Smooth muscle cell (in vitro differentiated cells): Measurements from ENCODE around the gene OR2AE1. TPM values are rescaled to one million over a fixed set of nuclear protein-coding genes. Genes with fewer than 3 reads are reported as not detected.
"Not testable (repeated sequence)": the region's sequence is repeated elsewhere in the genome, so short reads cannot be mapped to it uniquely, and the experiment has no call there.

Experiments used
- DNase-seq: peaks from one replicate; lab custom pipeline; 2025; ENCODE audit not compliant: unreplicated experiment; lab: John Stamatoyannopoulos, UW
- H2AFZ ChIP-seq: fragments of 200-600 bp; sonication (generic); 2 replicates; pipeline ENCODE4 v1.6.0; 2016; ENCODE audit warnings: antibody characterized with exemption, low read depth, mild to moderate bottlenecking
- H3F3A ChIP-seq: fragments of 200-600 bp; sonication (generic); 2 replicates; pipeline ENCODE4 v1.6.0; 2017; ENCODE audit warnings: antibody characterized with exemption, low read depth
- H3K27ac ChIP-seq: fragments of 200-600 bp; sonication (generic); 2 replicates; pipeline ENCODE4 v1.5.1; 2016; ENCODE audit warnings: low read depth, mild to moderate bottlenecking
- H3K27me3 ChIP-seq: fragments of 200-600 bp; sonication (generic); 2 replicates; pipeline ENCODE4 v1.6.1; 2016; ENCODE audit warnings: low read depth, mild to moderate bottlenecking
- H3K36me3 ChIP-seq: fragments of 200-600 bp; sonication (generic); 2 replicates; pipeline ENCODE4 v1.5.1; 2016; ENCODE audit warnings: low read depth
- H3K4me1 ChIP-seq: fragments of 200-600 bp; sonication (generic); 2 replicates; pipeline ENCODE4 v1.5.1; 2016; ENCODE audit warnings: low read depth
- H3K4me2 ChIP-seq: fragments of 200-600 bp; sonication (generic); 2 replicates; pipeline ENCODE4 v1.6.0; 2016; ENCODE audit warnings: mild to moderate bottlenecking
- H3K4me3 ChIP-seq: fragments of 200-600 bp; sonication (generic); 2 replicates; pipeline ENCODE4 v1.5.1; 2016; ENCODE audit warnings: mild to moderate bottlenecking
- H3K79me2 ChIP-seq: fragments of 200-600 bp; sonication (generic); 2 replicates; pipeline ENCODE4 v1.6.0; 2016; ENCODE audit warnings: low read depth, mild to moderate bottlenecking
- H3K9ac ChIP-seq: fragments of 200-600 bp; sonication (generic); 2 replicates; pipeline ENCODE4 v1.6.0; 2016; ENCODE audit warnings: low read depth
- H3K9me3 ChIP-seq: fragments of 200-600 bp; sonication (generic); replicated peaks from 2 replicates; pipeline ENCODE4 v1.5.1; 2016; ENCODE audit warnings: low read depth
- H4K20me1 ChIP-seq: fragments of 200-600 bp; sonication (generic); 2 replicates; pipeline ENCODE4 v1.6.0; 2016; ENCODE audit warnings: low read depth
- WGBS: methylation state at CpG from one replicate; pipeline ENCODE4 v1.1.7; 2016; ENCODE audit warnings: low lambda C conversion rate; 5-methylcytosine and 5-hydroxymethylcytosine counted together
- polyA plus RNA-seq: library from polyadenylated mRNA; unstranded; fragments of >200 nt; fragmentation: Nextera tagmentation; extraction: Ambion mirVana; gene quantifications from 2 replicates; pipeline ENCODE4 v1.2.1, GENCODE V29; 2016
- total RNA-seq: library from RNA; depleted of rRNA; stranded (reverse); fragments of >200 nt; gene quantifications from 2 replicates; pipeline ENCODE4 v1.2.3, GENCODE V29; 2014
- TF ChIP-seq, protein P1 (sequence below): fragments of 200-600 bp; sonication (generic); IDR thresholded peaks from 2 replicates; pipeline ENCODE4 v1.5.1; 2017; ENCODE audit warnings: borderline replicate concordance, mild to moderate bottlenecking, antibody characterized with exemption; ENCODE audit not compliant: insufficient read depth, poor library complexity, severe bottlenecking

Gene OR2AE1
- total and polyA plus RNA-seq, 2 experiments from 2014 or later, result not detected

DNA sequence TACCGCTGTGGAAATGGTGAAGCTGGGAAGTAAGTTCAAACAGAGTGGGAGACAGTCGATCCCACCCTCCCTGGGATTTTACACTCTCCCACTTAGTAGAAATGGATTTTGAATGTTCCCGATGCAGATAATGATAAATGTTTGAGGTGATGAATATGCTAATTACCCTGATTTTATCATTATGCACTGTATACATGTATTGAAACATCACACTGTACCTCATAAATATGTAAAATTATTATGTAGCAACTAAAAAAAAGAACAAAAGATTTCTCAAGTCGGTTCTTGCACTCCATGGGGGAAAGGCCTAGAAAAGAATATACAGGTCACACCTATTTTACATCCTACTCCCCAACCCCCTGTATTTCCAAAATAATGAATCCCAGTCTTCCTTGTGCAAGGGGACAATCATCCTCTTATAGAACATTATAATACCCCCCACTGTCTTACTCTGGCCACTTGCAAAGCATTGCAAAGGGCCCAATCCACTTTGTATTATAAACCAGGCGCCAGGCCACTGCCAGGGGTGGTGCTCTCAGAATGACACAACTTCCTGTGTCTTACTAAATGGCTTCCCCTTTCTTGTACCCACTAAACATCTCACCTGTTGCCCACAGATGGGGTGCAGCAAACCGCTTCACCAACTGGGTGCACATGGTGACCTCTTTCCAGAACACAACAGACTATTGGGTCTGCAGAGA lies 20.6 kb upstream of the OR2AE1 start:
- Histone ChIP-seq H3K4me3 (no peak overlapping the region), H3K27me3 (no peaks in the 10 kb centered on the region), H3K9me3 (no peaks in the 10 kb centered on the region), H3K36me3 (no peaks in the 10 kb centered on the region), H4K20me1 (no peaks in the 10 kb centered on the region), H3K27ac (no peak overlapping the region), H3K4me1 (no peaks in the 10 kb centered on the region), H3K79me2 (no peaks in the 10 kb centered on the region), H3K4me2 (no peak overlapping the region), H3F3A (no peaks in the 10 kb centered on the region), H2AFZ (no peak overlapping the region), H3K9ac (no peak overlapping the region)
- 91% methylated on average over 6 of the region's 6 CpGs for WGBS
- TF ChIP-seq, protein P1, sequence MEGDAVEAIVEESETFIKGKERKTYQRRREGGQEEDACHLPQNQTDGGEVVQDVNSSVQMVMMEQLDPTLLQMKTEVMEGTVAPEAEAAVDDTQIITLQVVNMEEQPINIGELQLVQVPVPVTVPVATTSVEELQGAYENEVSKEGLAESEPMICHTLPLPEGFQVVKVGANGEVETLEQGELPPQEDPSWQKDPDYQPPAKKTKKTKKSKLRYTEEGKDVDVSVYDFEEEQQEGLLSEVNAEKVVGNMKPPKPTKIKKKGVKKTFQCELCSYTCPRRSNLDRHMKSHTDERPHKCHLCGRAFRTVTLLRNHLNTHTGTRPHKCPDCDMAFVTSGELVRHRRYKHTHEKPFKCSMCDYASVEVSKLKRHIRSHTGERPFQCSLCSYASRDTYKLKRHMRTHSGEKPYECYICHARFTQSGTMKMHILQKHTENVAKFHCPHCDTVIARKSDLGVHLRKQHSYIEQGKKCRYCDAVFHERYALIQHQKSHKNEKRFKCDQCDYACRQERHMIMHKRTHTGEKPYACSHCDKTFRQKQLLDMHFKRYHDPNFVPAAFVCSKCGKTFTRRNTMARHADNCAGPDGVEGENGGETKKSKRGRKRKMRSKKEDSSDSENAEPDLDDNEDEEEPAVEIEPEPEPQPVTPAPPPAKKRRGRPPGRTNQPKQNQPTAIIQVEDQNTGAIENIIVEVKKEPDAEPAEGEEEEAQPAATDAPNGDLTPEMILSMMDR, result no peak
- DNase-seq, result no peak

DNA sequence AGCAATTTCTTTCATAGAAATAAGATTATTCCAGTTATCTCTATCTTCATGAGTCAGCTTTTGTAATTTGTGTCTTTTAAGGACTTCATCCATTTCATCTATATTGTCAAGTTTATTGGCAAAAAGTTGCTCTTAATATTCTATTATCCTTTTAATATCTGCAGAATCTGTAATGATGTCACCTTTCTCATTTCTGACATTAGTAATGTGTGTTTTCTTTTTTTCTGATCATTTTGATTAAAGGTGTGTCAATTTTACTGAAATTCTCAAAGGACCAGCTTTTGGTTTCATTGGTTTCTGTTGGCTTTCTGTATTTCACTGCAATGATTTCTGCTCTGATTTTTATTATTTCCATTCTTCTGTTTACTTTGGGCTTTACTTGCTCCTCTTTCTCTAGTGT lies 17.9 kb upstream of the OR2AE1 start:
- H3K4me3 ChIP-seq, result no peak overlapping the region
- no peaks in the 10 kb centered on the region for H3K27me3 ChIP-seq
- no peaks in the 10 kb centered on the region for H3K4me1 ChIP-seq

DNA sequence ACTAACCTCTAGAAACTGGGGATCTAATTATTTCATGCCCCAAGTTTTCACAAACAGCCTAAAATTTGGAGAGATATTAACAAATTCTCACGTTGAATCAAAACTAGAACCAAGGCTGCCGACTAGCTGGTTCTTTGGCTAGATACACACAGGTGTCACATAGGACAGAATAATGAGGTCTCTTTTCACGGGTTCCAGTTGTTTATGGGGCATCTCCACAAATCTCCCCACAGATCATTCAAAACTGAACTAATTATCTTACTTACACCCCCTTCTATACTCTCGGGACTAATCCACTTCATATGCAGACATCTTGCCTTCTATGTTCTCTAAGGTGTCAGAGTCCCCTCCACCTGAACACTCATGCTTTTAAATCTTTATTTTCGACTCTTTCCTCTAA lies 16.4 kb upstream of the OR2AE1 start:
- H3K4me3 ChIP-seq, result no peak overlapping the region
- no peaks in the 10 kb centered on the region for H4K20me1 ChIP-seq
- WGBS, result 87% methylated on average over 5 of the region's 5 CpGs
- H3K4me2 ChIP-seq, result no peak overlapping the region
- TF ChIP-seq, protein P1, result no peak
- no peaks in the 10 kb centered on the region for H3K79me2 ChIP-seq
- no peaks in the 10 kb centered on the region for H3K36me3 ChIP-seq
- H2AFZ ChIP-seq, result no peak overlapping the region
- H3F3A ChIP-seq, result no peaks in the 10 kb centered on the region
- no peak overlapping the region for H3K9ac ChIP-seq
- no peaks in the 10 kb centered on the region for H3K27me3 ChIP-seq
- no peak for DNase-seq
- no peak overlapping the region for H3K27ac ChIP-seq
- no peaks in the 10 kb centered on the region for H3K4me1 ChIP-seq
- no peaks in the 10 kb centered on the region for H3K9me3 ChIP-seq

More for the DNA sequence above, 17.9 kb upstream of the OR2AE1 start:
- H3K4me2 ChIP-seq, result no peak overlapping the region
- H3F3A ChIP-seq, result no peaks in the 10 kb centered on the region
- no peaks in the 10 kb centered on the region for H3K9me3 ChIP-seq
- DNase-seq, result no peak
- no peaks in the 10 kb centered on the region for H3K36me3 ChIP-seq
- no peak overlapping the region for H3K9ac ChIP-seq
- TF ChIP-seq, protein P1, result no peak
- no peak overlapping the region for H2AFZ ChIP-seq
- H3K27ac ChIP-seq, result no peak overlapping the region
- H4K20me1 ChIP-seq, result no peaks in the 10 kb centered on the region
- no peaks in the 10 kb centered on the region for H3K79me2 ChIP-seq

DNA sequence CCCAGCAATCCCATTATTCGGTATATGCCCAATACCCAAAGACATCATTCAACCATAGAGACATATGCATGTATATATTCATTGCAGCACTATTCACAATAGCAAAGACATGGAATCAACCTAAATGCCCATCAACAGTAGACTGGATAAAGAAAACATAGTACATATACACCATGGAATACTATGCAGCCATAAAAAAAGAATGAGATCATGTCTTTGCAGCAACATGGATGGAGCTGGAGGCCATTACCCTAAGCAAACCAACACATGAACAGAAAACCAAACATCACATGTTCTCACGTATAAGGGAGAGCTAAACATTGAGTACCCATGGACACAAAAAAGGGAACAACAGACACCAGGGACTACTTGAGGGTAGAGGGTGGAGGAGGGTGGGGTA lies 13.5 kb upstream of the OR2AE1 start:
- H3K4me1 ChIP-seq, H3K27me3 ChIP-seq, H4K20me1 ChIP-seq, H3K36me3 ChIP-seq, H2AFZ ChIP-seq, DNase-seq, H3K9ac ChIP-seq, H3K27ac ChIP-seq, H3K4me2 ChIP-seq, H3K9me3 ChIP-seq, H3K79me2 ChIP-seq, H3F3A ChIP-seq, H3K4me3 ChIP-seq: not testable (repeated sequence)
- 93% methylated on average over 2 of the region's 2 CpGs for WGBS

DNA sequence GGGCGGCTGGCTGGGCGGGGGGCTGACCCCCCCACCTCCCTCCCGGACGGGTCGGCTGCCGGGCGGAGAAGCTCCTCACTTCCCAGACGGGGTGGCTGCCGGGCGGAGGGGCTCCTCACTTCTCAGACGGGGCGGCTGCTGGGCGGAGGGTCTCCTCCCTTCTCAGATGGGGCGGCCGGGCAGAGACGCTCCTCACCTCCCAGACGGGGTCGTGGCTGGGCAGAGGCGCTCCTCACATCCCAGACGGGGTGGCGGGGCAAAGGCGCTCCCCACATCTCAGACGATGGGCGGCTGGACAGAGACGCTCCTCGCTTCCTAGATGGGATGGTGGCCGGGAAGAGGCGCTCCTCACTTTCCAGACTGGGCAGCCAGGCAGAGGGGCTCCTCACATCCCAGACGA lies 11.5 kb upstream of the OR2AE1 start:
- H3K4me1 ChIP-seq, H4K20me1 ChIP-seq, H3K9ac ChIP-seq, H3K79me2 ChIP-seq, H3K27ac ChIP-seq, H3K36me3 ChIP-seq, H2AFZ ChIP-seq, H3K4me2 ChIP-seq, H3K4me3 ChIP-seq, DNase-seq, H3F3A ChIP-seq, H3K27me3 ChIP-seq, H3K9me3 ChIP-seq: not testable (repeated sequence)
- 96% methylated on average over 7 of the region's 29 CpGs for WGBS
